Mucosa of descending colon (tissue), 3 donors: ENCODE data around the gene DAP3. TPM values are rescaled to one million over a fixed set of nuclear protein-coding genes. Genes with fewer than 3 reads are reported as not detected.
"Not testable (repeated sequence)": the region's sequence is repeated elsewhere in the genome, so short reads cannot be mapped to it uniquely, and the experiment has no call there.

Experiments
- ATAC-seq: fragments of 200-7000 bp; cut with Tn5 transposase; one replicate; pipeline ENCODE4 v1.9.1; 2020; ENCODE audit warnings: mild to moderate bottlenecking, moderate library complexity
- DNase-seq, 3 donors: peaks; one replicate each; pipeline ENCODE4 v3.0.0-alpha.2; 2020
- H3K36me3 ChIP-seq: fragments of 200-600 bp; one replicate; pipeline ENCODE4 v1.8.0; 2021; ENCODE audit warnings: low read depth, mild to moderate bottlenecking
- H3K4me1 ChIP-seq: fragments of 200-600 bp; one replicate; pipeline ENCODE4 v1.8.0; 2021; ENCODE audit warnings: low read depth, mild to moderate bottlenecking
- H3K4me3 ChIP-seq: fragments of 200-600 bp; one replicate; pipeline ENCODE4 v1.8.0; 2021; ENCODE audit warnings: mild to moderate bottlenecking
- H3K9me3 ChIP-seq: fragments of 200-600 bp; one replicate; pipeline ENCODE4 v1.8.0; 2021; ENCODE audit warnings: mild to moderate bottlenecking
- intact Hi-C, 2 donors: fragments of 100-400 bp; cut with DNase I in 1 of 2; cut with micrococcal nuclease in 1 of 2; formaldehyde crosslinking; loops; one replicate each; pipeline versions ENCODE4 v1.11.0 to v1.11.1; 2022; cut with DNase I, micrococcal nuclease
- total RNA-seq, 3 donors: library from RNA; stranded (reverse); fragmentation: NEBNext Ultra II Directional in 2 of 3; extraction: Animal tissue kit (Norgen Biotek cat#: 25700) in 2 of 3; gene quantifications; one replicate each; pipeline versions ENCODE4 v1.2.1 to v1.2.4, GENCODE V29; 2021 to 2023
- TF ChIP-seq, protein P1 (sequence below): fragments of 200-600 bp; IDR thresholded peaks from one replicate; pipeline ENCODE4 v1.8.0; 2022; ENCODE audit warnings: antibody characterized with exemption, mild to moderate bottlenecking
- donor health status: DM: no; HTN: no; CAD: no; lungs with moderate emphysema.
- donor health status: DM: no; HTN: no; CAD: no.
- donor health status: DM: no; HTN: yes; CAD: no.

The DAP3 gene
- total RNA-seq, 3 donors from 2014 or later = 75.8 to 91.4 (median 87.1) TPM

DNA sequence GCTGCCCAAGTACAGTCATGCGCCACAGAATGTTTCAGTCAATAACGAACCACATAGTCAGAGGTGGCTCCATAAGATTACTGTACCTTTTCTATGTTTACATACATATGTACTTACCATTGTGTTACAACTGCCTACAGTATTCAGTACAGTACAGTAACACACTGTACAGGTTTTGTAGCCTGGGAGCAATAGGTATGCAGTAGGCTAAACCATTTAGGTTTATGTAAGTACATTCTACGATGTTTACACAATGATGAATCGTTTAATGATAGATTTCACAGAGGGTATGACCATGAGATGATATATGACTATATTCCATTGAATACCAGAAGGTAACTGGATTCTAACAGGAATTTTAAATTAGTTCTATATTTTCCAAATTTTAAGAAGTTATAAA is 10.9 kb upstream of the DAP3 start:
- ATAC-seq (peak; percentile 53), DNase-seq (no peak)
- H3K36me3 ChIP-seq = no peaks in the 10 kb centered on the region
- H3K4me1 ChIP-seq = no peaks in the 10 kb centered on the region
- intact Hi-C loops = no loop called here
- TF ChIP-seq, protein P1, sequence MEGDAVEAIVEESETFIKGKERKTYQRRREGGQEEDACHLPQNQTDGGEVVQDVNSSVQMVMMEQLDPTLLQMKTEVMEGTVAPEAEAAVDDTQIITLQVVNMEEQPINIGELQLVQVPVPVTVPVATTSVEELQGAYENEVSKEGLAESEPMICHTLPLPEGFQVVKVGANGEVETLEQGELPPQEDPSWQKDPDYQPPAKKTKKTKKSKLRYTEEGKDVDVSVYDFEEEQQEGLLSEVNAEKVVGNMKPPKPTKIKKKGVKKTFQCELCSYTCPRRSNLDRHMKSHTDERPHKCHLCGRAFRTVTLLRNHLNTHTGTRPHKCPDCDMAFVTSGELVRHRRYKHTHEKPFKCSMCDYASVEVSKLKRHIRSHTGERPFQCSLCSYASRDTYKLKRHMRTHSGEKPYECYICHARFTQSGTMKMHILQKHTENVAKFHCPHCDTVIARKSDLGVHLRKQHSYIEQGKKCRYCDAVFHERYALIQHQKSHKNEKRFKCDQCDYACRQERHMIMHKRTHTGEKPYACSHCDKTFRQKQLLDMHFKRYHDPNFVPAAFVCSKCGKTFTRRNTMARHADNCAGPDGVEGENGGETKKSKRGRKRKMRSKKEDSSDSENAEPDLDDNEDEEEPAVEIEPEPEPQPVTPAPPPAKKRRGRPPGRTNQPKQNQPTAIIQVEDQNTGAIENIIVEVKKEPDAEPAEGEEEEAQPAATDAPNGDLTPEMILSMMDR = no peak
- H3K9me3 ChIP-seq = no peaks in the 10 kb centered on the region
- H3K4me3 ChIP-seq = no peak overlapping the region

DNA sequence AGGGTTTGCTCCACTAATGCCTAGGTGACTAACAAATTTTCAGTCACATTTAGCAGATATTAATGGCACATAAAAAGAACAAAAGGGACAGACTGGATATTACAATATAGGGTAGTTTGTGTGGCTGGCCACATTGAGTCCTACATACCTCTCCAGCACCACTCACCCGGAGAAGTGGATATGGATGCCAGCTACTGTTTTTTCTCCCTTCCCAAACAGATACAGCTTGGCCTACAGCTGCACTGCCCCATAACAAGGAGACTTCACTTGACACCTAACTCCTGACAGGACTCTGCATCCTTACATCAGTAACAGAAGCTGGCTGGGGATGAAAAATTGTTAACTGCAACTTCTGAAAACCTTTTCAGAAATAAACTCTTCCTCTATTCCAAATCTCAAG is 9.9 kb upstream of the DAP3 start:
- H3K9me3 ChIP-seq, DNase-seq, intact Hi-C loops, H3K36me3 ChIP-seq, H3K4me3 ChIP-seq, H3K4me1 ChIP-seq, ATAC-seq: not testable (repeated sequence)

DNA sequence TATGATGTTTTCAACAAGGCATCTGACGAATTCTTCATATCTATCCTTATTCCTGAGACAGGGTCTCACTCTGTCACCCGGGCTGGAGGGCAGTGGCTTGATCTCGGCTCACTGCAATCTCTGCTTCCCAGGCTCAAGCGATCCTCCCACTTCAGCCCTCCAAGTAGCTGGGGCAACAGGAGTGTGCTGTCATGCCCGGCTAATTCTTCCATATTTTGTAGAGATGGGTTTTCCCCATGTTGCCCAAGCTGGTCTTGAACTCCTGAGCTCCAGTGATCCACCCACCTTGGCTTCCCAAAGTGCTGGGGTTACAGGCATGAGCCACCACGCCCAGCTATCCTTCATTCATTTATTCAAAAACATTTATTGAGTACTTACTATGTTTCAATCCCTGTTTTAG is 8.4 kb upstream of the DAP3 start:
- intact Hi-C loops = no loop called here
- Histone ChIP-seq H3K36me3 (no peaks in the 10 kb centered on the region), H3K9me3 (no peaks in the 10 kb centered on the region), H3K4me1 (no peaks in the 10 kb centered on the region), H3K4me3 (no peak overlapping the region)
- TF ChIP-seq, protein P1 = no peak
- DNase-seq (no peak), ATAC-seq (no peak)

DNA sequence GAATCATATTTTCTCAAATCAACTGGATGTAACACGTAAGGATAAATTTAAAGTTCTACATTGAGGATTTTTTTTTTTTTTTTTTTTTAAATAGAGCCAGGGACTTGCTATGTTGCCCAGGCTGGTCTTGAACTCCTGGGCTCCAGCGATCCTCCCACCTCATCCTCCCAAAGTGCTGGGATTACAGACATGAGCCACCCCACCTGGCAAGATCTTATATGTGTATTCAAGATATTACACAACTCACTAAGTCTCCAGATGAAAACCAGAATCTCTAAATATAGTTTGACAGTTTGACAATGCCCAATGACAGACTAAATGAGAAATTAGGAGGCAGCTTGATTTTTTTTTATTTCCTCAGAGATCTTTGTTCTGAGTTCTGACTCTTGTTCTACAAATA is 7.1 kb upstream of the DAP3 start:
- TF ChIP-seq, protein P1 = no peak
- DNase-seq (no peak), ATAC-seq (no peak)
- Histone ChIP-seq H3K36me3 (no peaks in the 10 kb centered on the region), H3K9me3 (no peaks in the 10 kb centered on the region), H3K4me3 (no peak overlapping the region), H3K4me1 (peaks cover 5% of the 10 kb centered on the region)
- intact Hi-C loops = no loop called here

DNA sequence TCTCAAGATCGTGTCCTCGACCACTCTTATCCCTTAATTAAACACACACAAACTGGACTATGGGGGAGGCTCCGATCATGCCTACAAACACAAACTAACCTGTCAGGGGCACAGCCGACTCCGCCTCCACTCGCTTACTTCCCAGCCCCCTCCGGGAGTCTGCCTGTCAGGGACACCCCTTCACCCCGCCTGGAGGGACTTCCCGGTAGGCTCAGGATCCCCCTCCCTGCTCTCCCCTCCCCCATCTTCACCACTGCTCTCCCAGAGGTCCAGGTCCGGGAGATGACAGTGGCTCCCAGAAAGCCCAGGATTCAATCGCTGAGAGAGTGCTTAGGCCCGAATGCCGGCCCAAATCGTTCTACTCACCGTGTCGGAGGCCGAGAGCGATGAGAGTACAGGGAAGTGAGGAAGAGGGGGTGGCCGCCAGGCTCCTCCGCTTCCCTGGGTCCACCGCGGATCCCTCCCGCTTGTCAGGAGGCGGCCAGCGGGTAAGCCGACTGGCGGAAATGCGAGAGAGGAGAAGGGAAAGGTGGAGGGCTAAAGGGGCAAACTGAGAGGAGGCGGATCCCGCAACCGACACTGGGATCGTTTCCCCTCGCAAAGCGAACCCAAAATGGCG is 1.1 kb upstream of the DAP3 start:
- intact Hi-C loops, H3K9me3 ChIP-seq, H3K36me3 ChIP-seq: not testable (repeated sequence)
- Histone ChIP-seq H3K4me1 (peaks cover 19% of the 10 kb centered on the region), H3K4me3 (peak overlapping the region; percentile 97)
- peak; percentile 44 for ATAC-seq
- peak in 1 of 3 donors; percentile 46 for DNase-seq

DNA sequence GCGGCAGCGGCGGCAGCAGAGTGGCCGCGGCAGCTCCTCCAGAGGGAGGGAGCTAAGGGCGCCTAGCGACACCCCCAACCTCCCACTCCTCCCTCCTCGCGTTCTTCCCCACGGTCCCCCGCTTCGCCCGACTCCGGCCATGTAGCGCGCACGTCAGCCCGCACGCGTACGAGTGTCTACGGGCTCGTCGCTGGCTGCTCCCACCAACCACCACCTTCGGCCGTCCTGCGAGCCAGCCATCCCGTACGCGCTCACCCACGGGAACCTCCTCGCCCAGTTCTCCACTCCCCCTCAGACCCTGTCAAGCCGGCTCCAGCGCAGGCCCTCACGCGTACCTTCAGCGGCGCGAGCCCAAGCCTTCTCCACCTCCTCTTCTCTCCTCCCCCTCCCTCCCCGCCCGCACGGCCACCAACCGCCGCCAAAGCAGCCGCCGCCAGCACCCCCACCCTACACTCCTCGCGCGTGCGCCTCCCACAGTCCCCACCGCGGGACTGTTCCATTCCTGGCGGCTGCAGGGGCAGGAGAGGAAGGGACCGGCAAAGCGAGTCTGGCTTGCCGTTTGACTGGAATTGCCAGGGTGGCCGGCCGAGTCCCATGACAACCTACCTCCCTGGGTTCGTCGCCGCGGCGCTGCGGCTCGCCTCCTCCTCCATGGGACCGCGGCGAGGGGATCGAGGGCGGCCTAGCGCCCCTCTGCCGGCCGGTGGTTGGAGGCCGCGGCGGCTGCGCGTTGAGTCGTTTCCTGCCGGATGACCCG is 389 bp upstream of the DAP3 start, which contains the start of gene YY1AP1:
Gene YY1AP1 (minus strand): TSS at position 451 of the 757 bp plus-strand sequence. CDS start 8,338 bp downstream, outside the sequence.
- TF ChIP-seq, protein P1 = no peak
- Histone ChIP-seq H3K9me3 (peaks cover 6% of the 10 kb centered on the region), H3K4me1 (peaks cover 19% of the 10 kb centered on the region), H3K36me3 (no peaks in the 10 kb centered on the region), H3K4me3 (peak within 1 kb of the TSS; percentile 97)
- DNase-seq (peak; percentile 91 to 95 (median 95)), ATAC-seq (peak; percentile 96)
- intact Hi-C loops = no loop called here
